ENCODE data around the gene LENG8. TPM values are rescaled to one million over a fixed set of nuclear protein-coding genes. Genes with fewer than 3 reads are reported as not detected.

The LENG8 gene
- polyA plus RNA-seq (ENCODE audit: insufficient read length in 4 of 4), result 100 to 1,000 TPM in 2 of 4 donors, 10 to 100 TPM in 2; 74.5 to 284 (median 154) TPM

DNA sequence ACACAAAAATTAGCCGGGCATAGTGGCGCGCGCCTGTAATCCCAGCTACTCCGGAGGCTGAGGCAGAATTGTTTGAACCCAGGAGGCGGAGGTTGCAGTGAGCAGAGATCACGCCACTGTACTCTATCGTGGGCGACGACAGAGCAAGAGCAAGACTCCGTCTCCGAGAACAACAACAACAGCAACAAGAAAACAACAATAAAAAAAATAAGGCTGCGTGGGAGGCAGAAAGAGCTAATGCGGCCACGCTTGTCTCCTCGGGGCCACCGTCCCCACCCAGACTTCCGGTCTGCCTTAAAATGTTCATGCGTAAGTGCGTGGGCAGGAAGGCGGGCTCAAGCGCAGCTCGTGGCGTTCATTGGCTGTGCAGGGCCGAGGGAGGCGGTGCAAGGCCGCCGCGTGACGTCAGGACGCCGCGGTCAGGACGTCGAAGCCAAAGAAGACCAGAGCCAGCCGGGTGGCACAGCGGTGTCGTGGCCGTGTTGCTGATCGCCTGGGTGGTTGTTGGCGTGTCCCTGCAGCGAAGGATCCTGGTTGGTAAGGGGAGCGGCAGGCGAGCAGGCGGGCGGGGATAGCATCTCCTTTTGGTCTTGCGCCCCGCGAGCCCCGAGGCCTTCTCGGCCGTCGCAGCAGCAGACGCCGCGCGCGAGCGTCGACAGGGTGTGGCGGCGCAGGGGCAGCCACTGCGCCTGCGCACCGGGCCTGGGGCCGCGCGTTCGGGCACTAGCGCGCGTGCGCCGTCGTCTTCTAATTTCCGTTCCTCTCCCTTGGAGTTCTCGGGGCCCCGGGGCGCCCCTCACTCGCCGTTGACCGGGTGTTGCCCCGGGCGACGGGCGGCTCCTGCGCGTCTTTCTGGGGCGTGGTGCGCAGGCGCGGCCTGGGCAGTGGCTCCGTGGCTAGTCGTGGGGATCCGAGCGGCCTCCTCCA lies at the start of gene LENG8:
Gene LENG8 (plus strand): TSS at position 426 of the 927 bp plus-strand sequence. CDS start 2,146 bp downstream, outside the sequence.
- peak; percentile 95 to 97 (median 96) for DNase-seq (ENCODE audit: low read depth in 4 of 4, low spot score in 2 of 4)

DNA sequence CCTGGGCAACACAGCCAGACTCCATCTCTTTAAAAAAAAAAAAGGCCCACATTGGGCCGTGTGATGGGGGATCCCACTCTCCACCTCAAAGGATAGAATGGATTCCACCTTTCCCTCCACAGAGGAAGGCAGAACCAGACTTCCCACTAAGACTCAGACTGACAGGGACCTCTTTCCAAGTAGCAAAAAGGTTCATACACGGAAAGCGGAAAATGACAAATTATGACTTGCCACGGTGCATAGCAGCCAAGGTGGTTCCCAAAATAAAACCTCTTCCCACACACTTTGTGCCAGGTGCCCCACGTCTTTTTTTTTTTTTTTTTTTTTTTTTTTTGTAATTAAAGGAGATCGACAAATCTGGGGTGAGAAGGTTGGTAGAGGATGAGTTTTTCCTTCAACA lies 48.1 kb upstream of the LENG8 start:
- DNase-seq (ENCODE audit: low read depth in 4 of 4, low spot score in 2 of 4), result no peak

- no peak for DNase-seq (ENCODE audit: low read depth in 4 of 4, low spot score in 2 of 4)
Measured at GRCh38 chr19:54403054-54403453, 45.9 kb upstream of the LENG8 start.

DNA sequence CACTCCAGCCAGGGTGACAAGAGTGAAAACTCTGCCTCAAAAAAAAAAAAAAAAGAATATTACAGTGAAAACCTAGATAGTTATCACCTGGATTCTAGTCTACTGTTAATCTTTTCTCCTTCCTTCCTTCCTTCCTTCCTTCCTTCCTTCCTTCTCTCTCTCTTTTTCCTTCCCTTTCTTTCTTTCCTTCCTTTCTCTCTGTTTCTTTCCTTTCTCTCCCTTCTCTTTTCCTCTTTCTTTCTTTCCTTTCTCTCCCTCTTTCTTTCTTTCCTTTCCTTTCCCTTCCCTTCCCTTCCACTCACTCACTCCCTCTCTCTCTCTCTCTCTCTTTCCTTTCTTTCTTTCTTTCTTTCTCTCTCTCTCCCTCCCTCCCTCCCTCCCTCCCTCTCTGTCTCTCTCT lies 43.4 kb upstream of the LENG8 start:
- DNase-seq (ENCODE audit: low read depth in 4 of 4, low spot score in 2 of 4), result no peak

DNA sequence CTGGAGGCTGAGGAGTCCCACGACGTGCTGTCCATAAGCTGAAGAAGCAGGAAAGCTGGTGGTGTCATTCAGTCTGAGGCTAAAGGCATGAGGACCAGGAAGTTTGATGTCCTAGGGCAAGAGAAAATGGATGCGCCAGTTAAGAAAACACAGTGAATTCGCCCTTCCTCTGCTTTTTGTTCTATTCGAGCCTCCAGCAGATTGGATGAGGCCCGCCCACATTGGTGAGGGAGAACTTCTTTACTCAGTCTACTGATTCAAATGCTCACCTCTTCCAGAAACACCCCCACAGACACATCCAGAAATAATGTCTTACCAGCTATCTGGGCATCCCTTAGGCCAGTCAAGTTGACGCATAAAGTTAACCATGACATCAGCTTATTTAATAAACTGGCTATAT lies 41.2 kb upstream of the LENG8 start:
- DNase-seq (ENCODE audit: low read depth in 4 of 4, low spot score in 2 of 4), result no peak

- no peak for DNase-seq (ENCODE audit: low read depth in 4 of 4, low spot score in 2 of 4)
Measured at GRCh38 chr19:54408456-54409026, 40.5 kb upstream of the LENG8 start.

DNA sequence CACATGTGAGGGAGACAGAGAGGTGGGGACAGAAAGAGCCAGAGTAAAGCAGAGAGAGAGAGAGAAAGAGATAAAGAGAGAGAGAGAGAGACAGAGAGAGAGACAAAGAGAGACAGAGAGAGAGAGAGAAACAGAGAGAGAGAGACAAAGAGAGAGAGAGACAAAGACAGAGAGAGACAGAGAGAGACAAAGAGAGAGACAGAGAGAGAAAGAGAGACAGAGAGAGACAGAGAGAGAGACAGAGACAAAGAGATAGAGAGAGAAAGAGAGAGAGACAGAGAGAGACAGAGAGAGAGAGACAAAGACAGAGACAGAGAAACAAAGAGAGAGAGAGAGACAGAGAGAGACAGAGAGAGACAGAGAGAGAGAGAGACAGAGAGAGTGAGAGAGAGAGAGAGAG lies 38.0 kb upstream of the LENG8 start:
- DNase-seq (ENCODE audit: low read depth in 4 of 4, low spot score in 2 of 4), result no peak

DNA sequence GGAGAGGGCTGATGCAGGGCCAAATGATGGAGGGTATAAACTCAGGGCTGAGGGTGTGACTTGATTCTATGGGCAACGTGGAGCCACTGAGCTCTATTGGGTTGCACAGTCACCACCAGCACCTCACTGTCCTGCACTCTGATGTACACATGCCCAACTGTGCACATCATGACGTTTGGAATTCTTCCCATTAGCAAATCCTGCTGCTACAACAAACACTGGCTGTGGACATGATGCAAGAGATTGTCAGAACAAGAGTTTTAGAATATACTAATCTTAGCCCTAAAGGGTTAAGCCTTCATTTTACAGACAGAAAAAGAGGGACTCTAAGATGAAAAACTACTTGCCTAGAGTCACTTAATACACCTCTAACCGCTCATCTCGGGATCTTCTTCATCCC lies 36.1 kb upstream of the LENG8 start:
- no peak for DNase-seq (ENCODE audit: low read depth in 4 of 4, low spot score in 2 of 4)

DNA sequence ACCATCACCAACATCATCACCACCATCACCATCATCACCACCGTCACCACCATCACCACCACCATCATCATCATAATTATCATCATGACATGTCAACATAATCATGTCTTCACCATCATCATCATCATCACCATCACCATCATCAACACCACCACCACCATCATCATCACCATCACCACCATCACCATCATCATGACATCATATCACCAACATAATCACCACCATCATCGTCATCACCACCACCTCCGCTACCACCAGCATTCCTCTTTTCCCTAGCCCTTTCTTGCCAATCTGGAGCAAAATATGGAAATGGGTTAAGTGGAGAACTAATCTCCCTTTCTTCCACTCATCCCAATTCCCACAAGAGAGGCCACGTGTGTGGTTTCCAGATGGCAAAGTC lies 34.8 kb upstream of the LENG8 start:
- DNase-seq (ENCODE audit: low read depth in 4 of 4, low spot score in 2 of 4), result no peak

GRCh38 chr19:54415208-54415900 lies 33.6 kb upstream of the LENG8 start, which contains the start of gene TTYH1:
Gene TTYH1, plus strand, starts transcription at chr19:54415464. Its CDS starts 89 bp downstream, at chr19:54415553.
- no peak for DNase-seq (ENCODE audit: low read depth in 4 of 4, low spot score in 2 of 4)

DNA sequence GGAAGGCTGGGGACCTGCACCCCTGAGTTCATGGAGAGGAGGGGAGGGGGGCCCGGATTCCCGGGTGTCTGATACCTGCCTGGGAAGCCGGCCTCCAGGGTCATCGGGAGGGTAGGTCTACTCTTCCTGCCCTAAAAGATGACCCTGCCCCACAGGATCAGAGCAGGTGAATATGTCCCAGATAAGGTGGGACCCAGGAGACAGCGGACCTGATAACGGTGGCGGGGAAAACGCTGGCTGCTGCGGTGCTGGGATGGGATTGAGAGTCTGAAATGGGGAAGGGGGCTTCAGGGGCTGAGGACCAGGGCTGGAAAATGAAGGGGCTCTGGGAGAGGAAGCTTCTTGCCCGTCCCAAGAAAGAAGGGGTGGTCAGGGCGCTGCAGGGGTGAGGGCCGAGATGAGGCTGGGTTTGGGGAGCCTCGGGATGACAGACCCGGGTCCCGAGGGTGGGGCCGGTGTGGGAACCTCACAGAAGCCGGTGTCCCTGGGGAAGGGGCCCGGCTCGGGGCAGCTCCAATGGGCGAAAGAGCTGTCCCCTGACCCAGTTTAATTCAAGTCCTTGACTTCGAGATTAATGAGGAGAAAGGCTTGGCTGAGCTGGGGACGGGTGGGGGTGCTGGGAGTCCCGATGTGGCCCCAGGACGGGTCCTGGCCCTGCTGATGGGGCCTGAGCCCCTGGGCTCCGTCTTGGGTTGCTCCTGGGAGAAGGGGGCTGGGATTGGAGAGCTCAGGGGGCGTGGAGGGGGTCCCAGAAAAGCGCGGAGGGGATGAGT lies 32.9 kb upstream of the LENG8 start:
- no peak for DNase-seq (ENCODE audit: low read depth in 4 of 4, low spot score in 2 of 4)

DNA sequence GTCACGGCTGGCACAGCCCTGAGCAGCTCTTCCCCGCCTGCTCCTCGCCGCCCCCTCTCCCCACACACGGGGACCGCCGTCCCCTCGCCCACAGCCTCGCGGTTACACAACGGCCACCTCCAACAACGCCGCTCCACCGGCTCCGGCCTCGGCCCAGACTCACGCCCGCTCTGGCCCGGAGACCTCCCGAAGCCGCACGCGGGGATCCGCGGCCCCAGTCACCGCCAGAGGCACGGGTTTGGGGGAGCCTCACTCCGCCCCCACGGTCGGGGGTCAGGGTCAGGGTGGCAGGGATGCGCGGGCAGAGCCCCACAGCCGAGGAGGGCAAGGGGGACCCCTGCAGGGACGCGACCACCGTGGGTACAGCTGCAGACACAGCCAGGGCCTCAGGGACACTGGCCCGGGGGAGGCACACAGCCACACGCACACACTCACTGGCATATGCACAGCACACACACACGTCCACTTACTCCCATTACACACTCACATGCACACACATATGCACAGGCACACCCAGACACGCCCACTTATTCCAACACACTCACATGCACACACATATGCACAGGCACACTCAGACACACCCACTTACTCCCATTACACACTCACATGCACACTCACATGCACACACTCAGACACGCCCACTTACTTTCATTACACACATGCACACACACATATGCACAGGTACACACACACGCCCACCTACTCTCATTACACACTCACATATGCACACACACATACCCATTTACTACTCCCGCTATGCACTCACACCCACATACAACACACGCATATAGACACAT lies 32.1 kb upstream of the LENG8 start:
- no peak for DNase-seq (ENCODE audit: low read depth in 4 of 4, low spot score in 2 of 4)

GRCh38 chr19:54418030-54418929 lies 30.7 kb upstream of the LENG8 start:
- DNase-seq (ENCODE audit: low read depth in 4 of 4, low spot score in 2 of 4), result no peak

GRCh38 chr19:54418930-54419800 lies 29.8 kb upstream of the LENG8 start:
- no peak for DNase-seq (ENCODE audit: low read depth in 4 of 4, low spot score in 2 of 4)

- no peak for DNase-seq (ENCODE audit: low read depth in 4 of 4, low spot score in 2 of 4)
Measured at GRCh38 chr19:54420068-54420382, 29.0 kb upstream of the LENG8 start.

- DNase-seq (ENCODE audit: low read depth in 4 of 4, low spot score in 2 of 4), result no peak
Measured at GRCh38 chr19:54420383-54421168, 28.4 kb upstream of the LENG8 start.

GRCh38 chr19:54421169-54421516 lies 27.9 kb upstream of the LENG8 start:
- no peak for DNase-seq (ENCODE audit: low read depth in 4 of 4, low spot score in 2 of 4)

All from left renal cortex interstitium (tissue), 4 donors.